Activated CD8-positive, alpha-beta memory T cell treated with anti-CD3 and anti-CD28 coated beads, Interleukin-2, amount 50 U/mL, for 1 hour (primary cell): ENCODE results near the gene GNG10.
"Not testable (repeated sequence)": the region's sequence is repeated elsewhere in the genome, so short reads cannot be mapped to it uniquely, and the experiment has no call there.

Experiments
- DNase-seq: peaks from one replicate; pipeline ENCODE4 v3.0.0-alpha.2; 2020; ENCODE audit errors: extremely low read depth

The GNG10 gene

DNA sequence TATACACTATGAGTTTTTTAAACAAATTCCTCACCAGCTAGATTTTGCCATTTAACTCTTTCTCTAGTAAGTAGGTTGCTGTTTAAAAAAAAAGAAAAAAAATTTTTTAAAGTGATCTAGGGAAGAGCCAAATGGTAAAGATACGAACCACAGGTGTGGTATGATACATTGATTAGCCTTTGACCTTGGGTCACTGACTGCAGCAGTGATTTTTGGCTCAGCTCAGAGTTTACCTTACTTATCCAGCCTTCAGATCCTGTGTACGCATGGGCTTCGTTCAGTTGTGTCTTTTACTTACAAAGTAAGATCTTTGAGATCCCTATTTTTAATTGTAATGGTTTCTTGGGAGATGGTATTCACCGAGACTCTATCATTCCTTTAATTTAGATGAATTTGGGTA is 12.4 kb upstream of the GNG10 start:
- DNase-seq = no peak

DNA sequence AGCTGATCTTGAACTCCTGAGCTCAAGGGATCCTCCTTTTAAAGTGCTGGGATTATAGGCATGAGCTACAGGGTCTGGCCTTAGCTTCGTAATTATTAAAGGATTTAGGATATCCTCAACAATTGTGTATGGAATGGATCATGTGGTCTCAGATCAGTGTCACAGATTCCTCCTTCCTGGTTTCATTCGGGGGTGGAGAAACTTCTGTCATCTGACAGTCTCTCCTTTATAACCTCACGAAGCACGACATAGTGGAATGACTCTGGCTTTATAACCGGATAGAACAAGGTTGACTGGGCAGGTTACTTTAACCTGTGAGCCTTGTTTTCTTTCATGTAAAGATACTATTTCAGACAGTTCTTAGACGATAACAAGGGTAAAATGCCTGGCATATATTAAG is 4.4 kb upstream of the GNG10 start:
- DNase-seq = no peak

DNA sequence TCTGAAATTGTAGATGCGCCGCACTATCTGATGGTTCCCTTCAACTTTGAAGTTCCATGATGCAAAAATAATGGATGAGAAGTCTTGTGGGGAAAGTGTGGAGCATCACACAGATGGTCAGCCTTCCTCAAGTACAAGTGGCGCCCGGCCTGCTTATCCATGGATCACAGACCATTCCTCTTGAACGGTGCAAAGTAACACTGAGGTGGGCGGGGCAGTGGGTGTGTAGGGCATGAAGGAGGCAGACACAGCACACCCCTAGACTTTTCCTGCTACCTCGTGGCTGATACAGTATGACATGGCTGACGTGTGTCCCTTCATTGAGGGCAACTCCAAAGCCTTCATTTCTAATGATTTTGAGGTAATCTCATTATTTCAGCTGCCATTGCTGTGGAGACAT is 2.5 kb upstream of the GNG10 start:
- no peak for DNase-seq

DNA sequence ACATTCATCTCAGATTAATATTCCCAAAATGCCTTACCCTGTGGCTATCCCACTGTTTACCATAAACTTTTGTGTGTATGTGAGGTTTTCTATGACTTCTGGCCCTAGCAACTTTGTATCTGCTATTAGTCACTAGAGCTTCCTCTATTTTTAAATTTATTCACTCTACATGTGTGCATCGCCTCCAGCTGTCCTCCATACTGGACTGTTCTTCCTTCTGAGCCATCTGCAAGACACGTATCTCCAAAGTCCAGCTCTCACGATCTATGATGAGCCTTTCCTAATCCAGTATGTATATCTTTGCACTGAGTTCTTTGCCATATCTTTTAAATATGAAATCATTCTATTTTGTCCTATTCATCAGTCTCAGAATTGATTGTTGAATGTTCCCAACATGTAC is 1.7 kb upstream of the GNG10 start:
- no peak for DNase-seq

DNA sequence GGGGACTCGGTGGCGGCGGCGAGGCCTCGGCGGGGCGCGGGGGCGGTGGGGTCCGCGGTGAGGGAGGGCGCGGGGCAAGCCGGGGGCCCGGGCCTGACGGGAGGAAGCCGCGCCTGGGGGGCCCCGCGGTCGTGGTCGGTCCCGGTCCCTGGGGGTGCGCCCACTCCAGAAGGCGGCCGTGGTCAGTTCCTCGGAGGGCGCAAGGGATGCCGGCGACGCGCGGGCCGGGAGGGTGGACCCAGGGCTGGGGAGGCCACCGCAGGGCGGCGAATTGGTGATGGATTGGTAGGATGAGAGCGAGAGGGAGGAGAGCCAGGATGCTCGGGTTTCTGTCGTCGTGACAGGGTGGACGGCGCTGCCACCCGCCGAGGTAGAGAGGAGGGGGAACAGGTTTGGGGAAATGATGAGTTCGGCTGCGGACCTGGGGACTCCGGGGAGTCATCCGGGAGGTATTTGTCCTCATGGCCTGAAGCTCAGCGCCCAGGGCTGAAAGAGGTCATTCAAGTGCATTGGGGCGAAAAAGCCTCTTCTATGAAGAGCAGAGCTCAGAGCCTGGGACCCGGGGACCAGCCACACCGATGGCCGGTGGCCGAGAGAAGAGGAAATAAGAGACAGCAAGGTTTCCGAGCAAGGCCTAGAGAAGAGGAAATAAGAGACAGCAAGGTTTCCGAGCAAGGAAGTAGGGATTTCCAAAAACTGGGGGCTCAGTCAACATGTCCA is 557 bp downstream of the GNG10 start:
- DNase-seq = no peak

DNA sequence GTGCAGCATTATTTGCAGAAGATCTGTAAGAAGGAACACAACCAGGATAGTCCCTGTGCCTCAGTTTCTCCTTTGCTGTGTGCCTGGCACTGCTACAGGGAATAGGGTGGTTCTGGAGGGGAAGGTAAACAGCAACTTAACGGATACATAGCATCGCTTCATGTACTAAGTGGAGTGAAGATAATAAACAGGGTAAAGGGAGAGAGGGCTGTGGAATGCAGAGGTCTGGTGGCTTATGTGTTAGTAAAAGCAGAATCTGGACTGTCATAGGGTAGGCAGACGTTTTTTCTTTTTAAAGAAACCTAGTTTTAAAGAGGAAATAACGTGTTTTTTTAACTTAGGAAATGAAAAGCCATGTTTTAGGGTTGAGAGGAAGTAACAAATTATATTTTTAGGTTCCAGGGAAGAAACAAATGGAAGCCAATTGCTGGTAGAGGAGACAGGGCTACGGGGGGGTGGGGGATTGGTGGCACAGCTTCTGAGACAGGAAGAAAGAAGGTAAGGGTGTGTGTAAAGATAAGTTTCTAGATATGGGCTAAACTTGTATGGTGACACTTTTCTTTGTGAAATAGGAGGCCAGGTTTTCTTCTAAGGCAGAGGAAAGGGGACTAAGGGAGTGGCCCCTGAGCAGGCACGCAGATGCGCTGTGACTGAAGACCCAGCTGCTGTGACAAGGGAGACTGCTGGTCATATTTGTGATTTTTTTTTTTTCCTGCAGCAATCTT is 1.3 kb downstream of the GNG10 start:
- no peak for DNase-seq

DNA sequence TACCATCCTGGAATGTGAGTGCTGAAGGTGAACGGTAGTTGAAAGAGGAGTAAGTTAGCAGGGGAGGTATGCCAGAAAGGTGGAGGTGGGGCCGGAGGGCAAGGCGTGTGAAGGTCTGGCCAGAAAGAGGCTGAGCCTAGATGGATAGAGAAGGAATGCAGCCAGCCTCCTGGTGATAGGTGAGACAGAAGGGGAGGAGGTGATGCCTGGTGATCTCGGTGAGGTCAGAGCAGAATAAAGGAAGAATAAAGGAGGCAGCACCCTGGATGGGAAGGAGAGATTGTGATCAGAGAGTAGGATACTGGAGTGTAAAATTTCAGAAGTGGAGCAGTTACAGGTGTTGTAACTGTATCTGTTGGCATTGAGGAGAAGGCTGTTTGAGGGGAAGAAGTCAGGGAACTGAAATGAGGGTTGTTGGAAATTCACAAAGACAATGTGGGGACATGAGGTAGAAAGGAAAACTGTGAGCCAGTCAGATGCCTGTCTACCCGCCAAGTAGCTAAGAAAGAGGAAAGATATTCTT is 2.0 kb downstream of the GNG10 start:
- no peak for DNase-seq

DNA sequence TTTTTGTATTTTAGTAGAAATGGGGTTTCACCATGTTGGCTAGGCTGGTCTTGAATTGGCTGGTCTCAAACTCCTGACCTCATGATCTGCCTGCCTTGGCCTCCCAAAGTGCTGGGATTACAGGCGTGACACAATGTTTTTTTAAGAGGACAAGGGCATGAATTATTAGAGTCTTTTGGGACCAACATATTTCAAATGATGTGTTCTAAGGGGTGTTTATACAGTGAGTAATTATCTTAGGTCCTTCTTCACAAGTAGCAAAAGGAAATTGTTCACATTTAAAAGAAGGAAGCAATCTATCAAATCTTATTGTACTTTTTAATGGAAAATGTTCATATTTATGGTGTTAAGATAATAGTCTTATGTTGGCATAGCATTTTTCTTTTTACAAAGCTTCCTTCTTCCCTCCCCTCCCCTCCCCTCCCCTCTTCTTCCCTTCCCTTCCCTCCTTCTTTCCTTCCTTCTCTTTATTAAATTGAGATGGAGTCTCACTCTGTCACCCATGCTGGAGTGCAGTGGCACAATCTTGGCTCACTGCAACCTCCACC is 6.7 kb downstream of the GNG10 start:
- DNase-seq = no peak

DNA sequence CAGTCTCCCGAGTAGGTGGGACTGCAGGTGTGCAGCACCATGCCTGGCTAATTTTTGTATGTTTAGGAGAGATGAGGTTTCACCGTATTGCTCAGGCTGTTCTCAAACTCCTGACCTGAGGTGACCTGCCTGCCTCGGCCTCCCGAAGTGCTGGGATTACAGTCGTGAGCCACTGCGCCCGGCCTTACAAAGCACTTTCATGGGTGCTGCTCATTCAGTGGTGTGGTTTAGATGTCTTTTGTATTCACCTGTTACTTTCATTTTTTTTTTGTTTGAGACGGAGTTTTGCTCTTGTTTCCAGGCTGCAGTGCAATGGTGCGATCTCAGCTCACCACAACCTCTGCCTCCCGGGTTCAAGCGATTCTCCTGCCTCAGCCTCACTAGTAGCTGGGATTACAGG is 7.2 kb downstream of the GNG10 start:
- DNase-seq = not testable (repeated sequence)

DNA sequence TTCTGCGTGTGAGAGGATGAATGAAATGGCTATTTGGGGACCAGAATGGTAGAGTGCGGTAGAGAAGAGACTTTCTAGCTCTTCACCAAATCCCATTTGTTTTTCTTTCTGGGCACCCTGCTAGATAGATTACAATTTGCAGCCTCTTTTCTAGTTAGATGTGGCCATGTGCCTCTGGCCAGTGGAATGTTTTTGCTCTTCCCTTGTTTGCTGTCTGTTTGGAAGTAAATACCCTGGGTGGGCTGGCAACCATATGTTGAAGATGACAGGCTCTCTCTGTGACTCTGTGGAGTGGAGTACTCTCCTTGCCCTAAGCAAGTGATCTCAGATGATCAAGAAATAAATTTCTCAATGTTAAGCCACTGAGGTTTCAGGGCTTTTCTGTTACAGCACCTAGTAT is 12.9 kb downstream of the GNG10 start:
- DNase-seq = no peak

DNA sequence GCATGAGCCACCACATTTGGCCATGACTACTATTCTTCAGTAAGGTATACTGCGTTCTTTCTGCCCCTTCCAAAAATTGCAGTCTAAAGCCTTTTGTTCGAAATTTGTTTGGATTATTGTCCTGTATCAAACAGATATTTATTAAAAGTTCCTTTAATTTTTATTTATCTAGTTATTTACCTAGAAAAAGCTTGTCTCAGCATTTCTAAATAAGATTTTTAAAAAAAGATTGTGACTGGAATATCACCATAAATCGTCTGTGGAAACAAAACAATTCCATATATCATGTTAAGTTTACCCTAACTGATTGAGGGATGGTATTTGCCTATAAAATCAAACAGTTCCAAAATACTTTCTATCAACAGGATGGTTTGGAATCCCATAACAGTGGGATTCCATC is 14.7 kb downstream of the GNG10 start:
- DNase-seq = no peak

DNA sequence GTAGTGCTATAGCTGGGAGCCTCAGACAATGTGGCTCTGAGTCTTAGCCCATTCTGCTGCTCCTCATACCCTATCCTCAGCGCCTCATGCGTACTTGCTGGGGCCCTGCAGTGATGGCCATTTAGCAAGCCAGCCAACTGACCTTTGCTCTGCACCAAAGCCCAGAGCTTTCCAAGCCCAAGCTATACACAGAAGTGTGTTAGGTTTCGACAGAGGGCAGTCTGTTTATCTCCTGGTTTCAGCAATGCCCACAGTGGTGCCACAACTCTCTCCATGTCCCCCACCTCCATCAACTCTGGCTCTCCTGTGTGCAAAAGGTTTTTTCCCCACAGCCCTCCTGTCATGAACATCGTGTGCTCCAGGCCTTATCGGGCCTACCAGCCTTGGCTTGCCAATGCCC is 16.9 kb downstream of the GNG10 start:
- no peak for DNase-seq

DNA sequence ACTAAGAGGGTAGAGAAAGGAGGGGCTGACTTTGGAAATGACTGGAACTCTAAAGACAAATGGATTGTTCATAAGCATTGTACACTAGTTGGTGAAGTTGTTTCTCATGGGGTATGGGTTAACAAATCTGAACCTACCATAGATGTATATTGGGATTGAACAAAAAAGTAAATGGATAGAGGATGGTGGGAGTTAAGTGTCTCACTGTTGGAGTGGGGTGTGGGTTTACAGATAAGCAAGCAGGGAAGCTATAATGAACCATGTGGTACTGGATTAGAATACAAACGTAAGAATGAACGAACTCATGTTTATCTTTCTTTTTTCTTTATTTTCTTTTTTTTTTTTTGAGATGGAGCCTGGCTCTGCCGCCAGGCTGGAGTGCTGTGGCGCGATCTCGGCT is 17.8 kb downstream of the GNG10 start:
- no peak for DNase-seq

DNA sequence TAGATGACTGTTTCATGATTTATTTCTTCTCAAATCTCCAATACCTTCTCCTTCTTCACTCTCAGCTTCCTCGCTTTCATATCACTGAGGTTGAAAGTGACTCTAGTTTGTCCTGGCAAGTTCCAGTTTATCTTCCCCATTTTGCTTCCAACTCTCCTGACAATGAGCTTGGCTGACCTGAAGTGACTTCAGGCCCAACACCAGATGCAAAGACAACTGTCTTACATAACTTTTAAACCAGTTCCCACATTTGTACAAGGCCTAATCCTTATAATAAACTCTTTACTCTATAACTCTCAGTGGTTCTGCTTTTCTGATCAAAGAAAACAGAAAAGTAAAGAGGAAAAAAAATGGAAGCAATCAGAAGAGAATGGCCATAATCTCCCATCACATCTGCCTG is 22.0 kb downstream of the GNG10 start:
- no peak for DNase-seq

DNA sequence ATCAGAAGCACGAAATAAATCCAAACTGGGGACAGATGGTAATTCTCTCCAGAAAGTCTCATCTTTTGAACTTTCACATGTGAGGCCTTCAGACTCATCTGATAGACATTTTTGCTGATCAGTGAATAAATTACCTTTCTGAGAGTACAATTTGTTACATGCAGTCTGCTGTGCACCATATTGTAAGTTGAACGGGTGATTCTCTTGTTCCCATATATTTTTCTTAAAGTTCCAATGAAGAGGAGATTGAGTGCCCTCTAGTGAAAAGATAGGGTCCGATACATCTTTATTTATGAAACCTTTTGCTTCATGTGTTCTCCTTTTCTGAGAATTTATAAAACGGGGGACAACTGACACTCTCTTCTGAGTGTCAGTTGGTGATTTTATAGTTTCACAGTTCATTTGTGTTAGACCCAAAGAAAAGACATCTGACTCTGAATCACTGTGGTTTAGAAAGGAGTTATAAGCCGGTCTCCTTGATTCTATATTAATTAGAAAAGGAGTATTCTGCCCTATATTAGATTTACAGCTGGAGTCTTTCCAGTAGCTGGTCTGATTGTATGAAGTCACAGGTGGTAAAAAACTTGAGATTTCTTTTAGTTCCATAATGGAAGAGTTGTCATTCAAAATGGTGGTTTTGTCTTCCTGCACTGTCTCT is 30.4 kb downstream of the GNG10 start:
- DNase-seq = no peak

DNA sequence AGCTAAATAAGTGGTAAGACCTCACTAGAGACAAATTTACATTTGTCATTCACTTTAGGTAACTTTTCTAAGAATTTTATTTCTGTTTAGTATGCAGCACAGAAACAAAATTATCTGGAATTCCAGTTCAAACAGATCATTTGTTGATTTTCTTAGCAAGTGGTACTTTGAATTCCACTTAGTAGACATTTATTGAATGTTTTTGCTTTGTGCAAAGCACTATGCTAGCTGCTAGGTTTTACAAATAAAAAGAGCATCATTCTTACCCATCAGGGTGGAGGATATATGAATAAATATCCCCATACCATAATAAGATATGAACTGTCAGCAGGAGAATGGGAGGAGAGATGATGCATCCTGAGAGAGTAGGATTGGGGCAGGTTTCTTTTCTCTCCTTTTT is 35.4 kb downstream of the GNG10 start:
- DNase-seq = no peak

DNA sequence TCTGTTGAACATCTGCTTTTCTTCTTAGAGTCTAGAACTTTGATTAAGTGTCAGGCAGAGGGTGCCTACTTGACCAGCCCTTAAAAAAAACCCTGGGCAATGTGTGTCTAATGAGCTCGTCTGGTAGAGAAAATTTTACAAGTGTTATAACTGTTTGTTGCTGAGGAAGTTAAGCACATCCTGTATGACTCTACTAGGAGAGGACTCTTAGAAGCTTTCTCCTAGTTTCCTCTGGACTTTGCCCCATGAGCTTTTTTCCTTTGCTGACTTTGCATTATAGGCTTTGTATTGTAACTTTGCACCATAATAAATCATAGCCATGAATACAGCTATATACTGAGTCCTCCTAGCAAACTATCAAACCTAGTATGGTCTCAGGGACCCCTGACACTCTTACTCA is 39.4 kb downstream of the GNG10 start:
- no peak for DNase-seq

DNA sequence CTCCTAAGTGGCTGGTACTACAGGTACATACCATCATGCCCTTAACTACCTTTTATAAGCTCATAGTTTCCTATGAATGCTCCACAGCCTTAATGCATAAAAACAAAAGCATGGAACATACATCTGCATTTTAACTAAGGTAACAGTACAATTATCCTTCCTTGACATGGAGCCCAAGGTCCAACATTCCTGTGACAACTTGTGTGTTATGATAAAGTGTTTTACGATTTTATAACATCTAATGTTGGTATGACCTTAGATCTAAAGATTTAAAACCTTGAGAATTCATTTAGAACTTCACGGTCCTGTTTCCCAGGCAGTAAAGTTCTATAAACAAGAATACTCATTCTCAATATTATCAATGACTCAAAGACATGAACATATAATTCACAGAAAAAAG is 43.1 kb downstream of the GNG10 start:
- no peak for DNase-seq

DNA sequence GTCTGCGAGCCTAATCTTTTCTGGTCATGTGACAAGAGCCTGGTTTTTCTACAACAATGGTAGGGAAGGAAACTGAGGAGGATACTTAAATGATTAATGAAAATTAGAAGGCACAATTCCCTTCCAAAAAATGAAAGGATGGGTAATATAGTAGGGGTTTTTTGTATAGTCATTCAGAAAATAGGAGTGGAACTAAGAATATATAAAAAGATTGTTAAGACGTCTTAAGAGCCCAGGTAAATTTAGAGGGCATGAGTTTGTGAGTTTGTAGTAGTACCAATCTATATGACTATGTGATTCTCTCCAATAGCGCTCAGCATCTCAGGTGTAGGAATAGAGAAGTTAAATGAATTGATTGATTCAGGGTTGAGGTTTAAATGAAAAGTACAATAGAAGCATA is 50.1 kb downstream of the GNG10 start:
- no peak for DNase-seq

DNA sequence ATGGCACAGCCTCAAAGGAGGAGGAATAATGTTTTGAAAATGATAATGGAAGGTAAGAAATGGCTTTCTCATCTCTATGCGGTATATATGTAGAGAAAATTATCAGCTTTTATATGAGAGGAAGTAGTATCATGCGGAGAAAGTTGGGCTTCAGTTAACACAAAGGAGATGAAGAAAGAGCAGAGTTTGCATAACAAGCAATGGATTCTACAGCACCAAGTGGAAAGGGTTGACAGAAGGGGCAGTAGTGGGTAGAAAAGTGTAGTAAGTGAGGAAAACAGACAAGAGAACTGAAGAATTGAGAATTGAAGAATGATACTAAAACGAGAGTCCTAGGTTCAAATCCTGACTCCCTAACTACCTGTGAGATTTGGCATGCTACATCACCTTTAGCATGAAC is 51.0 kb downstream of the GNG10 start:
- no peak for DNase-seq

DNA sequence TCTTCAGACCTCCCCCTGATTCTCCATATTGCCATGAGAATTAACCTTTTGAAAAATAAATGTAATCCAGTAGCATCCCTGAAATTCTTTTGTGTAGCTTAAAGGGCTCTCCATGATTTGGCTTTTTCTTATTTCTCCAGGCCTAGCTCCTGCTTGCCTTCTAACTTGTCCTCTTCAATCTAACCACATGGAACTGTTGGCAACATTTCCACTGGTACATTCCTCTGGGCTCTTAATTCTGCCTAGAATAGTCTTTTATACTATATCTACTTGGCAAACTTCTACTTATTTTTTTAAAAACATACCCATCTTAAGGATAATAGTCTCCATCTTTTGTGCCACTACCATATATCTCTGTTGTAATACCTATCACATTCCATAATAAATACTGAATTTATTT is 54.1 kb downstream of the GNG10 start:
- no peak for DNase-seq

DNA sequence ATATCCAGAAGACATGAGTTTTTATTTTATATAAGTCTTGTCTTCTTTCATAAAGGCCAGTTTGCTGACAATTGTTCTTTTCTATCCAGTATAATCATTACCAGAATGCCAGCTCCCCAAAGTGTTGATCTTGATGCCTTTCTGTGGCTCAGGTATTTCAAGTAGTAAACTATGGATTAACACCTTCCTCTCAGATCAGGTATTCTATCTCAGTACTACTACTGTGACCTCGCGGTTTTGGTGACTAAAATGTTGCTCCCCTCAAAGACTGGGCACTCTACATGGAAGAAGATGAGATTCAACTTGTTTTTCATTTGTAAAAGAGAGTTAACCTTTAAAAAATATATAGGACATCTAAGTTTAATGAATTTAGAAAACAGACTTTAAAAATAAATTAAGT is 58.1 kb downstream of the GNG10 start:
- no peak for DNase-seq
